ENCODE measurements around the gene PRICKLE4.
A peak's percentile ranks its signal among the peaks of the same experiment; 100 is the strongest.

PRICKLE4 gene

DNA sequence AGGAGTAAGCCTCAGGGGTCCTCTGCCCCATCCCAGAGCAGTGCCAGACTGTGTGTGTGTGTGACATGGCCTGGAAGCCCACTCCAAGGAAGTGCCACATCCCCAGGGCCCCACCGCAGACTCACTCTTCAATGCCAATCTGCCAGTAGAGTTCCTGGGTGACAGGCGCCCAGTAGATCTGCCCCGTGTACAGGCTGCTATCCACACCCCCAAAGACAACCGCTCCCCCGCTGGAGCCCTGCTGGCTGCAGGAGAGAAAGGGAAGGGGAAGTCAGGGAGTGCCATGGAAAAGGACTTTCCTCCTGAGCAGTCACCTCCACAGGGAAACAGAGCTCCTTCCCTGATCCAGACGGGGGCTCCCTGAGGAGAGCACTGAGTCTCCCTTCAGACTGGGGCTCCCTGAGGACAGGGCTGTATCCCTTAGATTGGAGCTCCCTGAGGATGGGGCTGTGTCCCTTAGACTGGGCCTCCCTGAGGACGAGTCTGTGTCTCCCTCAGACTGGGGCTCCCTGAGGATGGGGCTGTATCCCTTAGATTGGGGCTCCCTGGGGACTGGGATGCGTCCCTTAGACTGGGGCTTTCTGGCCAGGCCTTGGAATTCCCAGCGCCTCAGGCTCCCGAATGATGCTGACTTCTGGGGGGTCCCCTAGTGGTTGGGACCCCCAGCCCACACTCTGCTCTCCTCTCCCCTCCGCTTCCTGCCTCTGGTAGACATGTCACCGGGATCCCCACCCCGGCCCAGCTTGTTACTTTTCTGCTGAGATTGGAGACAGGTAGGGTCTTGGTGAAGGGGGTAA, 40.0 kb upstream of the PRICKLE4 start:
- peak overlapping the region; percentile 89 for H4K91ac ChIP-seq (ENCODE audit: low read depth, low read length)
- peaks cover 32% of the 10 kb centered on the region for H3K79me1 ChIP-seq (ENCODE audit: low read length)
- WGBS (ENCODE audit: extremely low coverage, insufficient coverage, insufficient read length) = no CpG with 5 or more reads among the region's 13 CpGs
- peak overlapping the region; percentile 37 for H2BK5ac ChIP-seq (ENCODE audit: low read depth, low read length, poor library complexity)
- no peaks in the 10 kb centered on the region for H3K36me3 ChIP-seq (ENCODE audit: control insufficient read depth in 1 of 2, insufficient read depth in 2 of 2, low read length in 2 of 2)
- H3K9ac ChIP-seq (ENCODE audit: low read length) = no peak overlapping the region
- H3K4ac ChIP-seq (ENCODE audit: low read depth, low read length) = peak overlapping the region; percentile 41
- H4K12ac ChIP-seq (ENCODE audit: low read depth, low read length) = no peak overlapping the region
- no peak overlapping the region for H2AFZ ChIP-seq (ENCODE audit: insufficient read depth, low read length, poor library complexity)
- peak overlapping the region; percentile 79 for H3K14ac ChIP-seq (ENCODE audit: low read length)
- peak overlapping the region; percentile 81 for H2BK12ac ChIP-seq (ENCODE audit: low read length)
- no peak for DNase-seq
- no peaks in the 10 kb centered on the region for H3K9me3 ChIP-seq (ENCODE audit: insufficient read depth, low read depth, low read length)
- H2BK120ac ChIP-seq (ENCODE audit: insufficient read depth, low read length, poor library complexity) = peak overlapping the region; percentile 63
- H3K23ac ChIP-seq (ENCODE audit: low read length) = no peak overlapping the region
- peak overlapping the region; percentile 64 for H4K8ac ChIP-seq (ENCODE audit: low read depth, low read length)
- peaks cover 24 to 33% of the 10 kb centered on the region in 2 experiments for H3K4me1 ChIP-seq (ENCODE audit: control insufficient read depth in 1 of 2, insufficient read depth in 2 of 2, low read length in 2 of 2)
- peaks cover 2% of the 10 kb centered on the region for H3K79me2 ChIP-seq (ENCODE audit: control insufficient read depth, insufficient read depth, low read length, poor library complexity)
- H3K27me3 ChIP-seq (ENCODE audit: insufficient read depth, low read length) = no peaks in the 10 kb centered on the region
- H3K18ac ChIP-seq (ENCODE audit: low read length) = peak overlapping the region; percentile 58
- peak overlapping the region; percentile 11 for H3K27ac ChIP-seq (ENCODE audit: low read depth, low read length)
- H2AK5ac ChIP-seq (ENCODE audit: low read length) = peak overlapping the region; percentile 82
- H3K4me2 ChIP-seq (ENCODE audit: low read length) = no peak overlapping the region
- no peak overlapping the region for H3K4me3 ChIP-seq (ENCODE audit: low read depth, low read length)

DNA sequence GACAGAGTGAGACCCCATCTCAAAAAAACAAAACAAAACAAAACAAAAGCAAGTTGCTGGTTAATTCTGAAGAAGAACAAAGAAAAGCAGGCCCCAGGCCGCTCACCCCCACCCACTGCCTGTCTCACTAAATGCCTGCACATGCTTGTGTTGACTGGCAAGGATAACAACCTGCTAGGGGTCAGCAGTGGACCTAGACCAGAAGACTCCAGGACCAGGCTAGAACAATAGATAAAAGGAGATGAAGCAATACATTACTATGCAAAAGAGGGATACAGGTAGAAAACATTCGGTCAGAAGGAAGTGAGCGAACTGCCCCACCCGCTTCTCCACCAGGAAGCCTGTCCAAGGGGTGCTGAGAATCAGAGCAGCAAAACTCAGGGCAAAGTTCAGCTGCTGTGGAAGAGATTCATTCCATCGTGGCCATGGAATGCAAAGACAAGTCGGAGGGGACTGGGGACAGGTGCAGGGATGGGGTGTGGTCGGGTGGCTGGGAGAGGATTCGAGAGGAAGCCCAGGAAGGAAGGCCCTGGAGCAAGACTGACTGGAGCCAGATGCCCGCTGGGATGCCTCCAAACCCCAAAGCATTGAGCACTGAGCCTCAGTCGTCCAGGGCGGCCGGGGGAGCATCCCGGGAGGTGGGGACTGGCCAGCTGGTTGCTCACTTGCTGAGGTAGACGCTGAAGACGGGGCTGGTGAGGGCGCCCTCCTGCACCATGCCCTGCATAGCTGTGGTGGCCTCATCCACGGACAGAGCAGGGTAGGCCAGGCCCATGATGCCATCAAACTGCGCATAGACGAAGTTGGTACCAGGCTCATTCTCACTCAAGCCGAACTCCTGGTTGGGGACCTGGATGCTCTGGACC, 38.7 kb upstream of the PRICKLE4 start:
- H3K4me3 ChIP-seq (ENCODE audit: low read depth, low read length) = no peak overlapping the region
- H3K9me3 ChIP-seq (ENCODE audit: insufficient read depth, low read depth, low read length) = no peaks in the 10 kb centered on the region
- peak overlapping the region; percentile 84 for H2BK120ac ChIP-seq (ENCODE audit: insufficient read depth, low read length, poor library complexity)
- WGBS (ENCODE audit: extremely low coverage, insufficient coverage, insufficient read length) = no CpG with 5 or more reads among the region's 20 CpGs
- peak overlapping the region; percentile 4 for H3K18ac ChIP-seq (ENCODE audit: low read length)
- H3K4ac ChIP-seq (ENCODE audit: low read depth, low read length) = no peak overlapping the region
- peaks cover 26% of the 10 kb centered on the region for H3K79me1 ChIP-seq (ENCODE audit: low read length)
- H3K4me2 ChIP-seq (ENCODE audit: low read length) = no peak overlapping the region
- peak overlapping the region; percentile 35 for H2BK5ac ChIP-seq (ENCODE audit: low read depth, low read length, poor library complexity)
- peak overlapping the region; percentile 3 for H3K14ac ChIP-seq (ENCODE audit: low read length)
- DNase-seq = peak; percentile 83 to 93
- H3K79me2 ChIP-seq (ENCODE audit: control insufficient read depth, insufficient read depth, low read length, poor library complexity) = peaks cover 2% of the 10 kb centered on the region
- peak overlapping the region; percentile 25 for H4K8ac ChIP-seq (ENCODE audit: low read depth, low read length)
- H4K12ac ChIP-seq (ENCODE audit: low read depth, low read length) = no peak overlapping the region
- peak overlapping the region; percentile 16 for H2AK5ac ChIP-seq (ENCODE audit: low read length)
- peaks cover 21 to 29% of the 10 kb centered on the region in 2 experiments for H3K4me1 ChIP-seq (ENCODE audit: control insufficient read depth in 1 of 2, insufficient read depth in 2 of 2, low read length in 2 of 2)
- H2AFZ ChIP-seq (ENCODE audit: insufficient read depth, low read length, poor library complexity) = no peak overlapping the region
- no peaks in the 10 kb centered on the region for H3K27me3 ChIP-seq (ENCODE audit: insufficient read depth, low read length)
- H3K23ac ChIP-seq (ENCODE audit: low read length) = no peak overlapping the region
- peak overlapping the region; percentile 1 for H2BK12ac ChIP-seq (ENCODE audit: low read length)
- peak overlapping the region; percentile 51 for H3K27ac ChIP-seq (ENCODE audit: low read depth, low read length)
- H4K91ac ChIP-seq (ENCODE audit: low read depth, low read length) = peak overlapping the region; percentile 80
- H3K9ac ChIP-seq (ENCODE audit: low read length) = no peak overlapping the region
- H3K36me3 ChIP-seq (ENCODE audit: control insufficient read depth in 1 of 2, insufficient read depth in 2 of 2, low read length in 2 of 2) = no peaks in the 10 kb centered on the region

DNA sequence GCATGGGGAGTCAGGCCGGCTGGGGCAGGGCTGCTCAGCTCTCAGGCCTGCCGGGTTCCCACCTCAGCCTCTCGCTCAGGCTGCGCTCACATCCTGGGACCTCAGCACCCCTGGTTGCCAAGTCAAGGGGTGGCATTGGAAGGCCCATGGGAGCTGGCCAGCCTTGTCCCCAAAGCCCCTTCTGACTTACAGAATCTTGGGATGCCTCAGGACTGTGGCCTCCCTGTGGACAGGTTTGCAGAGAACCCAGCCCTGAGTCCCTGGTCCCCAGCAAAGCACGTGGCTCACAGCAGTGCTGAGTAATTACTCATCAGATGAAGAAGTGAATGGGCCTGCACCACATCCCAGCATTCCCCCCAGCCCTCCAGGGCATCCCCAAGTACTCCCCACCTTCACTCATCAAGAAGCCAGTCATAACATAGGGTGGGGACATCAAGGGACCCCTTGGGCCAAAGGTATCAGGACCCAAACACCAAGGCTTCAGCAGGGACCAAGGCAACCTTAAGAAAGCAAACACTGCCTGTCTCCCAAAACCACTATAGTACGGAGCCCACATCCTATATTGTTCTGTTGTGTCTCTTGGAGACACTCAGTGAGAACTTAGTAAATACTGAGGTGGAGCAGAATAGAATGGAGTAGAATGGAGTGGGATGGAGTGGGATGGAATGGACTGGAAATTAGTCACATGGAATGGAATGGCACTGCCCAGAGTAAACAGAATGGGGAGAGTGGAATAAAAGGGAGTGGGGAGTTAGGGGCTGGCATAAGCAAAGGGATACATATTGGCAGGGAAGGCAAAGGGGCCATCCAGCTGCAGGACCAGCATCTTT, 37.0 kb upstream of the PRICKLE4 start:
- H3K36me3 ChIP-seq (ENCODE audit: control insufficient read depth in 1 of 2, insufficient read depth in 2 of 2, low read length in 2 of 2) = no peaks in the 10 kb centered on the region
- H3K27me3 ChIP-seq (ENCODE audit: insufficient read depth, low read length) = no peaks in the 10 kb centered on the region
- H3K4me2 ChIP-seq (ENCODE audit: low read length) = no peak overlapping the region
- WGBS (ENCODE audit: extremely low coverage, insufficient coverage, insufficient read length) = no CpG with 5 or more reads among the region's 6 CpGs
- no peak overlapping the region for H3K18ac ChIP-seq (ENCODE audit: low read length)
- H4K8ac ChIP-seq (ENCODE audit: low read depth, low read length) = no peak overlapping the region
- H3K27ac ChIP-seq (ENCODE audit: low read depth, low read length) = no peak overlapping the region
- H3K23ac ChIP-seq (ENCODE audit: low read length) = no peak overlapping the region
- no peak overlapping the region for H3K4me3 ChIP-seq (ENCODE audit: low read depth, low read length)
- no peak overlapping the region for H2AFZ ChIP-seq (ENCODE audit: insufficient read depth, low read length, poor library complexity)
- peak overlapping the region; percentile 2 for H4K91ac ChIP-seq (ENCODE audit: low read depth, low read length)
- peaks cover 2% of the 10 kb centered on the region for H3K79me2 ChIP-seq (ENCODE audit: control insufficient read depth, insufficient read depth, low read length, poor library complexity)
- H3K4me1 ChIP-seq (ENCODE audit: control insufficient read depth in 1 of 2, insufficient read depth in 2 of 2, low read length in 2 of 2) = peaks cover 36 to 44% of the 10 kb centered on the region in 2 experiments
- peak overlapping the region; percentile 9 for H2AK5ac ChIP-seq (ENCODE audit: low read length)
- H2BK5ac ChIP-seq (ENCODE audit: low read depth, low read length, poor library complexity) = peak overlapping the region; percentile 7
- no peaks in the 10 kb centered on the region for H3K9me3 ChIP-seq (ENCODE audit: insufficient read depth, low read depth, low read length)
- DNase-seq = no peak
- peak overlapping the region; percentile 17 for H2BK12ac ChIP-seq (ENCODE audit: low read length)
- H3K4ac ChIP-seq (ENCODE audit: low read depth, low read length) = no peak overlapping the region
- H3K9ac ChIP-seq (ENCODE audit: low read length) = no peak overlapping the region
- peaks cover 27% of the 10 kb centered on the region for H3K79me1 ChIP-seq (ENCODE audit: low read length)
- H4K12ac ChIP-seq (ENCODE audit: low read depth, low read length) = no peak overlapping the region
- H2BK120ac ChIP-seq (ENCODE audit: insufficient read depth, low read length, poor library complexity) = peak overlapping the region; percentile 26
- H3K14ac ChIP-seq (ENCODE audit: low read length) = peak overlapping the region; percentile 17

DNA sequence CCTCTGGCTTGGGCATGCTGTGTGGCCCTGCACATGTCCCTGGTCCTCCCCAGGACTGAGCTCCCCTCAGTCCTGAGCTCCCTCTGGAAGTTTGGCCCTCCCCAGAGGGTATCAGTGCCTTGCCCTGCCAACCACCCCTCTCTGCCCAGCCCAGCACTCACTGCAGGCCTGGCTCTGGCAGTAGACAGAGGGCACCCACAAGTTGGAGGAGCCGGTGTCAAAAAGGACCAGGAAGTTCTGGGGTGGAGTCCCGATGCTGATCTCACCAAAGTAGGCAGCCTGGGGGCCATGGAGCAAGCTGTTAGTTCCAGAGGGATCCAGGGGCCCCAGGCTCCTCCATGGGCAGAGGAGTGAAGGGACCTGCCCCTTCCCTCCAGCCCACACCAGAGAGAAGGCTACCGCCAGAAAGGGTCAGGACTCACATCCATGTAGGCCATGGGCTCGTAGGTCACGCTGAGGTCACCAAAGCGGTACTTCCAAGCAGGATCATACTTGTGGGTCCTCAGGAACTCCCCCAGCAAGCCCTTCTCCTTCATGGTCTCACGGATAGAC, 36.3 kb upstream of the PRICKLE4 start:
- no peak overlapping the region for H2AK5ac ChIP-seq (ENCODE audit: low read length)
- no CpG with 5 or more reads among the region's 7 CpGs for WGBS (ENCODE audit: extremely low coverage, insufficient coverage, insufficient read length)
- no peaks in the 10 kb centered on the region for H3K9me3 ChIP-seq (ENCODE audit: insufficient read depth, low read depth, low read length)

More for the DNA sequence above, 36.3 kb upstream of the PRICKLE4 start:
- H3K4me1 ChIP-seq (ENCODE audit: control insufficient read depth in 1 of 2, insufficient read depth in 2 of 2, low read length in 2 of 2) = peaks cover 36 to 45% of the 10 kb centered on the region in 2 experiments
- H4K8ac ChIP-seq (ENCODE audit: low read depth, low read length) = no peak overlapping the region
- peaks cover 27% of the 10 kb centered on the region for H3K79me1 ChIP-seq (ENCODE audit: low read length)
- no peak overlapping the region for H3K4ac ChIP-seq (ENCODE audit: low read depth, low read length)
- no peak overlapping the region for H2AFZ ChIP-seq (ENCODE audit: insufficient read depth, low read length, poor library complexity)
- no peak overlapping the region for H2BK120ac ChIP-seq (ENCODE audit: insufficient read depth, low read length, poor library complexity)
- no peak overlapping the region for H3K27ac ChIP-seq (ENCODE audit: low read depth, low read length)
- H4K91ac ChIP-seq (ENCODE audit: low read depth, low read length) = no peak overlapping the region
- no peak overlapping the region for H3K18ac ChIP-seq (ENCODE audit: low read length)
- H2BK12ac ChIP-seq (ENCODE audit: low read length) = peak overlapping the region; percentile 17
- H3K4me2 ChIP-seq (ENCODE audit: low read length) = no peak overlapping the region
- no peaks in the 10 kb centered on the region for H3K36me3 ChIP-seq (ENCODE audit: control insufficient read depth in 1 of 2, insufficient read depth in 2 of 2, low read length in 2 of 2)
- no peak overlapping the region for H3K9ac ChIP-seq (ENCODE audit: low read length)
- no peak overlapping the region for H3K23ac ChIP-seq (ENCODE audit: low read length)
- H2BK5ac ChIP-seq (ENCODE audit: low read depth, low read length, poor library complexity) = no peak overlapping the region
- H3K4me3 ChIP-seq (ENCODE audit: low read depth, low read length) = no peak overlapping the region
- H3K79me2 ChIP-seq (ENCODE audit: control insufficient read depth, insufficient read depth, low read length, poor library complexity) = peaks cover 2% of the 10 kb centered on the region
- H3K27me3 ChIP-seq (ENCODE audit: insufficient read depth, low read length) = no peaks in the 10 kb centered on the region
- DNase-seq = no peak
- H3K14ac ChIP-seq (ENCODE audit: low read length) = peak overlapping the region; percentile 17
- H4K12ac ChIP-seq (ENCODE audit: low read depth, low read length) = no peak overlapping the region
